GM23338 (cell line): ENCODE measurements around the gene LRSAM1. TPM values are rescaled to one million over a fixed set of nuclear protein-coding genes. Genes with fewer than 3 reads are reported as not detected.
A peak's percentile ranks its signal among the peaks of the same experiment; 100 is the strongest.

Source experiments
- ATAC-seq: fragments of 200-7000 bp; cut with Tn5 transposase; 3 replicates; pipeline ENCODE4 v1.9.1; 2020
- DNase-seq: peaks from one replicate; pipeline ENCODE4 v3.0.0-alpha.2; 2015; ENCODE audit warnings: low spot score
- H2AFZ ChIP-seq: fragments of 200-600 bp; sonication (generic); 2 replicates; pipeline ENCODE4 v1.8.0; 2016; ENCODE audit warnings: antibody characterized with exemption, mild to moderate bottlenecking, moderate library complexity
- H3F3A ChIP-seq: fragments of 200-600 bp; sonication (generic); replicated peaks from 2 replicates; pipeline ENCODE4 v1.8.0; 2017; ENCODE audit warnings: antibody characterized with exemption, mixed run types, low read depth
- H3K27ac ChIP-seq: fragments of 200-600 bp; sonication (generic); 2 replicates; pipeline ENCODE4 v1.6.1; 2016; ENCODE audit warnings: low read depth
- H3K27me3 ChIP-seq: fragments of 200-600 bp; sonication (generic); 2 replicates; pipeline ENCODE4 v1.8.0; 2016; ENCODE audit warnings: mild to moderate bottlenecking, mixed run types, moderate library complexity; ENCODE audit not compliant: insufficient read depth
- H3K36me3 ChIP-seq: fragments of 200-600 bp; sonication (generic); 2 replicates; pipeline ENCODE4 v1.8.0; 2016; ENCODE audit warnings: mild to moderate bottlenecking; ENCODE audit not compliant: insufficient read depth
- H3K4me1 ChIP-seq: fragments of 200-600 bp; sonication (generic); 2 replicates; pipeline ENCODE4 v1.8.0; 2016; ENCODE audit warnings: mild to moderate bottlenecking, moderate library complexity; ENCODE audit not compliant: insufficient read depth
- H3K4me2 ChIP-seq: fragments of 200-600 bp; sonication (generic); 2 replicates; pipeline ENCODE4 v1.7.1; 2017; ENCODE audit warnings: mixed run types
- H3K4me3 ChIP-seq: fragments of 200-600 bp; sonication (generic); 2 replicates; pipeline ENCODE4 v1.6.1; 2016; ENCODE audit warnings: mixed run types
- H3K79me2 ChIP-seq: fragments of 200-600 bp; sonication (generic); replicated peaks from 2 replicates; pipeline ENCODE4 v1.8.0; 2017; ENCODE audit warnings: mild to moderate bottlenecking; ENCODE audit not compliant: insufficient read depth
- H3K9me2 ChIP-seq: fragments of 200-600 bp; sonication (generic); 2 replicates; pipeline ENCODE4 v1.8.0; 2017; ENCODE audit not compliant: insufficient read depth
- H4K20me1 ChIP-seq: fragments of 200-600 bp; sonication (generic); replicated peaks from 2 replicates; pipeline ENCODE4 v1.8.0; 2017; ENCODE audit warnings: mild to moderate bottlenecking; ENCODE audit not compliant: insufficient read depth
- H3K27ac Mint-ChIP-seq: 2 replicates; pipeline ENCODE4 v1.8.0; 2020; ENCODE audit warnings: inconsistent platforms, mild to moderate bottlenecking, moderate library complexity, mixed read lengths
- H3K27me3 Mint-ChIP-seq: 3 replicates; pipeline ENCODE4 v1.8.0; 2022; ENCODE audit warnings: low read depth, mild to moderate bottlenecking, moderate library complexity, mixed read lengths, inconsistent platforms; ENCODE audit not compliant: insufficient read depth, poor library complexity
- H3K36me3 Mint-ChIP-seq: 3 replicates; pipeline ENCODE4 v1.8.0; 2021; ENCODE audit warnings: low read depth, mild to moderate bottlenecking, inconsistent platforms, moderate library complexity, mixed read lengths
- H3K4me1 Mint-ChIP-seq: 3 replicates; pipeline ENCODE4 v1.8.0; 2020; ENCODE audit warnings: mild to moderate bottlenecking, inconsistent platforms, mixed read lengths
- H3K4me3 Mint-ChIP-seq: 3 replicates; pipeline ENCODE4 v1.8.0; 2021; ENCODE audit warnings: moderate library complexity, mild to moderate bottlenecking, inconsistent platforms, mixed read lengths
- H3K9me3 Mint-ChIP-seq: 3 replicates; pipeline ENCODE4 v1.8.0; 2020; ENCODE audit warnings: moderate library complexity, mild to moderate bottlenecking, inconsistent platforms, mixed read lengths
- CREB1 ChIP-seq: fragments of 250-450 bp; sonication (Bioruptor Pico); IDR thresholded peaks from 2 replicates; pipeline ENCODE4 v1.5.0; 2020; ENCODE audit warnings: low read depth, mild to moderate bottlenecking, moderate library complexity
- CTCF ChIP-seq, 2 experiments: fragments of 200-600 bp in 1 of 2; sonication (generic) in 1 of 2; conservative IDR thresholded peaks; 2 replicates each; pipeline versions ENCODE4 v1.5.1 to v1.6.1; 2016 to 2017; ENCODE audit warnings: antibody characterized with exemption in 2 of 2, low read depth in 2 of 2, mild to moderate bottlenecking in 2 of 2, moderate library complexity in 1 of 2
- EZH2phosphoT487 ChIP-seq: fragments of 200-600 bp; sonication (generic); IDR thresholded peaks from one replicate; pipeline ENCODE4 v1.8.1; 2018; ENCODE audit warnings: antibody characterized with exemption; ENCODE audit not compliant: unreplicated experiment
- JUNB ChIP-seq: IDR thresholded peaks from one replicate; pipeline ENCODE4 v1.6.1; 2016; ENCODE audit warnings: antibody characterized with exemption; ENCODE audit not compliant: unreplicated experiment
- NANOG ChIP-seq: IDR thresholded peaks from 2 replicates; pipeline ENCODE4 v1.6.1; 2016; ENCODE audit warnings: antibody characterized with exemption, borderline replicate concordance
- POLR2AphosphoS5 ChIP-seq: IDR thresholded peaks from 2 replicates; pipeline ENCODE4 v1.6.1; 2016; ENCODE audit warnings: antibody characterized with exemption, low read depth
- STAT1 ChIP-seq: IDR thresholded peaks from one replicate; pipeline ENCODE4 v1.6.1; 2016; ENCODE audit warnings: antibody characterized with exemption; ENCODE audit not compliant: unreplicated experiment
- ZNF114 ChIP-seq: fragments of 250-450 bp; sonication (Bioruptor Pico); IDR thresholded peaks from 2 replicates; pipeline ENCODE4 v1.5.0; 2020; ENCODE audit warnings: mild to moderate bottlenecking, moderate library complexity
- ZNF331 ChIP-seq: fragments of 250-450 bp; sonication (Bioruptor Pico); IDR thresholded peaks from 2 replicates; pipeline ENCODE4 v1.5.0; 2020; ENCODE audit warnings: low read depth, mild to moderate bottlenecking, moderate library complexity
- polyA plus RNA-seq: library from polyadenylated mRNA; unstranded; fragments of >200 nt; fragmentation: Nextera tagmentation; extraction: Ambion mirVana; gene quantifications from 2 replicates; pipeline ENCODE4 v1.2.1, GENCODE V29; 2016
- total RNA-seq: library from RNA; depleted of rRNA; stranded (reverse); fragments of >200 nt; shearing (Covaris generic); gene quantifications from 2 replicates; pipeline ENCODE4 v1.2.3, GENCODE V29; 2014
- TF ChIP-seq, protein P1 (sequence below): IDR thresholded peaks from one replicate; pipeline ENCODE4 v1.6.1; 2018; ENCODE audit warnings: antibody characterized with exemption; ENCODE audit not compliant: unreplicated experiment

LRSAM1 gene
- total and polyA plus RNA-seq, 2 experiments from 2014 or later = 12.8 to 21.9 TPM

DNA sequence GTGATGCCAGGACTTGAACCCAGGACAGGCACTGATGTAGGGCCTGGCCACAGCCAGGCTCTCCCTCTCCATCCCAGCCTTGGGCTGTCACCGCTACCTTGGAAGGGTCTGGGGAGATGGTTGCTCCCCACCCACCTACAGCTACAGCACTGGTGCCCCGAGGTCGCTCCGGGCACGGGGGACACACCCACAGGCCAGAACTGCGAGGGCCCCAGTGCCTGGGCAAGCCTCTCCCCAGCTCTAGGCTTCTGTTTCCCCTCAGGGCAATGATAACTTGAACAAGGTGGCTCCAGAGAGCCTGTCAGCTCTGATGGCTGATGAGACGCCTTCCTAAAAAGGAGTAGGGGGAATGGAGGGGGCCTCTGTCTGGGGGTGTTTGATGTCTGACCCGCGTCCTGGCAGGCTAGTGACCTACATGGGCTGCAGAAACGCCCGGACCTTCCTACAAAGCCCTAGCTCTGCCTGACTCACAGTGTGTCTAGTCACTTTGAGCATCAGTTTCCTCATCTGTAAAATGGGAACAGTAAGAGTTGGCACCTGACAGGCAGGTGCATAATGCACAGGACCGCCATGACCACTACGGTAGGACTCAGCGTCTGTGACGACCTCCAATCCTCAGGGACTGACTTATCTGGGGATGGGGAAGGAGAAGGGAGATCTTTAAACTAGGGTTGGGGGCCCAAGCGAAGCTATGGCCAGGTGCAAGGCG is 76.4 kb downstream of the LRSAM1 start:
- H3K79me2 ChIP-seq = no peaks in the 10 kb centered on the region; the same call in 1 of the 2 replicates
- no peak for TF ChIP-seq NANOG
- no peak for TF ChIP-seq ZNF114 (CRISPR knock-in tag)
- TF ChIP-seq EZH2phosphoT487 = no peak
- no peak for TF ChIP-seq STAT1
- TF ChIP-seq CREB1 (CRISPR knock-in tag) = no peak
- DNase-seq = no peak
- Mint-ChIP-seq H3K27me3 (peaks cover 5% of the 10 kb centered on the region), H3K4me1 (peaks cover 38% of the 10 kb centered on the region), H3K36me3 (peaks cover 62% of the 10 kb centered on the region), H3K9me3 (peaks cover 39% of the 10 kb centered on the region), H3K27ac (peak overlapping the region; percentile 10; the same call in 1 of the 2 replicates), H3K4me3 (no peak overlapping the region; the same call in 2 of the 3 replicates)
- no peaks in the 10 kb centered on the region for H3K9me2 ChIP-seq
- no peaks in the 10 kb centered on the region for H4K20me1 ChIP-seq
- no peaks in the 10 kb centered on the region for H3K27me3 ChIP-seq
- ATAC-seq = no peak
- no peak overlapping the region for H3K4me3 ChIP-seq
- H3F3A ChIP-seq = 0 out of 2 replicates have a peak, but pooled peaks cover 12% of the 10 kb centered on the region
- H3K27ac ChIP-seq = no peak overlapping the region; the same call in 1 of the 2 replicates
- no peak overlapping the region for H2AFZ ChIP-seq
- peaks cover 14% of the 10 kb centered on the region for H3K4me1 ChIP-seq
- H3K36me3 ChIP-seq = peaks cover 37% of the 10 kb centered on the region
- no peak overlapping the region for H3K4me2 ChIP-seq

DNA sequence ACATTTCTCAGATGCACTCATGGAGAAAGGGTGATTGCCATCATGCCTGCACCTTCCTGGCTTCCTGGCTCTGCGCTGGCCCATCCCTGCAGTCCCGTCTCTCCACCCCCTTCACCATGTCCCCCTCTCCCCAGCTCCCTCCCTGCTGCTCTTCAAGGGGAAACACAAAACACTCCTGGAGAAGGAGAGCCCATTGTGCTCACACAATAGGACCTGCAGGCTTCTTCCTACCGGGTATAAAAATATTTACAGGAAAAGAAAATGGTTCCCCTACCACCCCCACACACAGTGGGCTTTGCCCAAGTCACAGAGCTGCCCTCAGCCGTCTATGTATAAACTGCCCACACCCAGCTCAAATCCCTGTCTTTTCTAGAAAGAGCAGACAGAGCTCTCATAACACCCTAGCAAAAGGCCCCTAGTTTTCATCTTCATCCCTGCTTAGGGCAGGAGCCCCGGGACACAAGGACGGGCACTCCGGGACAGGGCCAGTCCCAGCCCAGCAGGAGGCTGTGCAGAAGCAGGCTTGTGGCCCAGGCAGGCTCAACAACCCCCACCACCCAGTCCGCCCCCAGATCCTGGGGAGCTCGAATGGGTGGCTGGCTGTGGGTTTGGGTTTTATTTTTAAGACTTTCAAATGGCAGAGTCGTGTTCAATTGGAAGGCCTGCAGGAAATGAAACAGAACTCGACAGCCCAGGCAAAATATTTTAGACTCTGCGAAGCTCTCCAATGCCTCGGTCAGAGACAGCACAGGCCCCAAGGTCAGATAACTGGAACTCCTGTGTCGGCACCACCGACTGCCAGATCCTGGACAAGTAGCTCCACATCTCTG is 77.3 kb downstream of the LRSAM1 start:
- peak; percentile 83 for ATAC-seq
- TF ChIP-seq, protein P1, sequence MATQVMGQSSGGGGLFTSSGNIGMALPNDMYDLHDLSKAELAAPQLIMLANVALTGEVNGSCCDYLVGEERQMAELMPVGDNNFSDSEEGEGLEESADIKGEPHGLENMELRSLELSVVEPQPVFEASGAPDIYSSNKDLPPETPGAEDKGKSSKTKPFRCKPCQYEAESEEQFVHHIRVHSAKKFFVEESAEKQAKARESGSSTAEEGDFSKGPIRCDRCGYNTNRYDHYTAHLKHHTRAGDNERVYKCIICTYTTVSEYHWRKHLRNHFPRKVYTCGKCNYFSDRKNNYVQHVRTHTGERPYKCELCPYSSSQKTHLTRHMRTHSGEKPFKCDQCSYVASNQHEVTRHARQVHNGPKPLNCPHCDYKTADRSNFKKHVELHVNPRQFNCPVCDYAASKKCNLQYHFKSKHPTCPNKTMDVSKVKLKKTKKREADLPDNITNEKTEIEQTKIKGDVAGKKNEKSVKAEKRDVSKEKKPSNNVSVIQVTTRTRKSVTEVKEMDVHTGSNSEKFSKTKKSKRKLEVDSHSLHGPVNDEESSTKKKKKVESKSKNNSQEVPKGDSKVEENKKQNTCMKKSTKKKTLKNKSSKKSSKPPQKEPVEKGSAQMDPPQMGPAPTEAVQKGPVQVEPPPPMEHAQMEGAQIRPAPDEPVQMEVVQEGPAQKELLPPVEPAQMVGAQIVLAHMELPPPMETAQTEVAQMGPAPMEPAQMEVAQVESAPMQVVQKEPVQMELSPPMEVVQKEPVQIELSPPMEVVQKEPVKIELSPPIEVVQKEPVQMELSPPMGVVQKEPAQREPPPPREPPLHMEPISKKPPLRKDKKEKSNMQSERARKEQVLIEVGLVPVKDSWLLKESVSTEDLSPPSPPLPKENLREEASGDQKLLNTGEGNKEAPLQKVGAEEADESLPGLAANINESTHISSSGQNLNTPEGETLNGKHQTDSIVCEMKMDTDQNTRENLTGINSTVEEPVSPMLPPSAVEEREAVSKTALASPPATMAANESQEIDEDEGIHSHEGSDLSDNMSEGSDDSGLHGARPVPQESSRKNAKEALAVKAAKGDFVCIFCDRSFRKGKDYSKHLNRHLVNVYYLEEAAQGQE = no peak
- TF ChIP-seq STAT1 (no peak), CTCF (conservative IDR thresholded peaks at IDR 0.05; ENCODE audit: low read depth in 2 of 2) (no peak), ZNF331 (CRISPR knock-in tag) (no peak), JUNB (no peak), POLR2AphosphoS5 (no peak), ZNF114 (CRISPR knock-in tag) (no peak)

More for the DNA sequence above, 77.3 kb downstream of the LRSAM1 start:
- H3K4me2 ChIP-seq = peak overlapping the region; percentile 51
- H3K27me3 ChIP-seq = no peaks in the 10 kb centered on the region
- Mint-ChIP-seq H3K36me3 (peaks cover 53% of the 10 kb centered on the region), H3K9me3 (peaks cover 30% of the 10 kb centered on the region), H3K4me1 (peaks cover 38% of the 10 kb centered on the region), H3K27me3 (peaks cover 4% of the 10 kb centered on the region), H3K27ac (peak overlapping the region; percentile 63), H3K4me3 (peak overlapping the region; percentile 35; the same call in 1 of the 3 replicates)
- H4K20me1 ChIP-seq = no peaks in the 10 kb centered on the region
- H2AFZ ChIP-seq = no peak overlapping the region
- H3F3A ChIP-seq = 0 out of 2 replicates have a peak, but pooled peaks cover 12% of the 10 kb centered on the region
- no peaks in the 10 kb centered on the region for H3K9me2 ChIP-seq
- peak overlapping the region; percentile 78; the same call in 1 of the 2 replicates for H3K27ac ChIP-seq
- no peak overlapping the region for H3K4me3 ChIP-seq
- H3K79me2 ChIP-seq = no peaks in the 10 kb centered on the region; the same call in 1 of the 2 replicates
- H3K4me1 ChIP-seq = peaks cover 14% of the 10 kb centered on the region
- DNase-seq = peak; percentile 43
- H3K36me3 ChIP-seq = peaks cover 30% of the 10 kb centered on the region
